KG1 (cell line): Measurements from ENCODE around the gene SCAMP4.

Experiments used
- DNase-seq: peaks from one replicate; lab custom pipeline; 2025; lab: John Stamatoyannopoulos, UW

SCAMP4 gene

GRCh38 chr19:1957562-1958248, 52.5 kb downstream of the SCAMP4 start:
- DNase-seq: no peak

DNA sequence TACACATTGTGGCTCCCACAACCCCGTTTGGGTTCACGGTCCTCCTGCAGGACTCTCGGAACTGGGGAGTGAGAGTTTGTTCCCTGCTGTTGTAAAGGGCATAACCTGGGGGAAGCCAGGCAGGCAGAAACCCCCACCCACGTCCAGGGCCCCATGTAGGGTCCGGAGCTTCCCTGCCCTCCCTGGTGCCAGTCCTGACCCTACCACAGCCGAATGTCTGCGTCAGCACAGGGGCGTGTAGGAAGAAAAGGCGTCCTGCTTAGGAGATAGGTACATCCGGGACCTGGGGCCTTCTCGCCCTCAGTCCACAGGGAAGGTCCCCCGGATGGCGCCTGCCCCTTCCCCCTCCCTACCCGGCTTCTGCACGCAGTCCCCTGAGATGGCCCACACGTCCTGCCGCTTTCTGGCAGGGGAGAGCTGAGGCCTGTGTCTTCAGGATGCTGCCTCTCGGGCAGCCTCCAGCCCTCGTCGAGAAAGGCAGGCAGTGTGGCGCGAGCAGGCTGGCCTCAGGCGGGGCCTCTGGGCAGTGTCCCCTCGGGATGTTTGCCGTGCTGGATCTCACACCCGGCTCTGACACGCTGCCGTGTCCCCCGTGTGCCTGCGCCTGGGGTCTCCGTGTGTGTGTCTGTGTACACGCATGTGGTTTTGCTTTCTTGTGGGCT, 54.9 kb downstream of the SCAMP4 start:
- no peak for DNase-seq

- no peak for DNase-seq
These were observed 56.0 kb downstream of the SCAMP4 start for GRCh38 chr19:1961000-1961883.

GRCh38 chr19:1962674-1963073, 57.5 kb downstream of the SCAMP4 start:
- no peak for DNase-seq

GRCh38 chr19:1967087-1967608, 61.9 kb downstream of the SCAMP4 start:
- DNase-seq: no peak

DNA sequence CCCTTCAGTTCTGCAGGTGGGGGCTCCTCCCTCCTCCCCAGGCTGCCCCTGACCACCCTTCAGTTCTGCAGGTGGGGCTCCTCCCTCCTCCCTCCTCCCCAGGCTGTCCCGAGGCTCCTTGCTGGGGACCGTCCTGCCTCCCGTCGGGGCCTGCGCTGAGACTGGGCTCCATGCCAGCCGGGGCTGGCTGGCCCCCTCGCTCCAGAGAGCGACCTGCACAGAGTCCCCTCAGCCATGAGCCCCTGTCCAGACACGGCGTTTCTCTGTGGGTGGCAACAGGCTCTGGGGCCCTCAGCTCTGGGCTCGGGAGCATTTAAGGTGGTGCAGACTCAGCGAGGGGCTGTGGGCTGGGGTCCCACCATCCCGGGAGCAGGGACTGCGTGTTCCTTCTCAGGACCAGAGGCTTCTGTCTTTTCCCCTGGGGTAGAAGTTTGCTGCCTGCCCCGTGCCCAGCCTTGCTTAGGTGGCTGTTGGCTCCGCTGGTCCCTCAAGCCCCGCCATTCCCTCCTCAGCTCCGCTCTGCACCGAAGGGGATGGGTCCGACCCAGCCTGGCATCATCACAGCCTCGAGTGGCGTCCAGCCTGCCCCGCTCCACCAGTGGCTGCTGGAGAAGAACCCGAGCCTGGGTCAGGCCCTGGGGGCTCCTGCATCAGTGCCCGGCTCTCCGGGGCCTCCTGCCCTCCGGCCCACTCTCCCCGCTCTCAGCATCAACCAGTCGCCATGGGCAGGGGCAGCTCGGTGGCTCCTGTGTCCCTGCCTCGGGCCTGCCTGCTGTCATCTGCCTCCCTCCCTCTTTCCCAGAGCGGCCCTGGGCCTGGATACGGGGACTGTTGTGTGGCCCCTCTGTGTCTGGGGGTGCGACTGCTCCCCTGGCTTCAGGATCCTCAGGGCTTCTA, 63.3 kb downstream of the SCAMP4 start:
- no peak for DNase-seq

- no peak for DNase-seq
These were observed 64.2 kb downstream of the SCAMP4 start for GRCh38 chr19:1969176-1970002.

- DNase-seq: no peak
These were observed 65.0 kb downstream of the SCAMP4 start for GRCh38 chr19:1970003-1970805.

DNA sequence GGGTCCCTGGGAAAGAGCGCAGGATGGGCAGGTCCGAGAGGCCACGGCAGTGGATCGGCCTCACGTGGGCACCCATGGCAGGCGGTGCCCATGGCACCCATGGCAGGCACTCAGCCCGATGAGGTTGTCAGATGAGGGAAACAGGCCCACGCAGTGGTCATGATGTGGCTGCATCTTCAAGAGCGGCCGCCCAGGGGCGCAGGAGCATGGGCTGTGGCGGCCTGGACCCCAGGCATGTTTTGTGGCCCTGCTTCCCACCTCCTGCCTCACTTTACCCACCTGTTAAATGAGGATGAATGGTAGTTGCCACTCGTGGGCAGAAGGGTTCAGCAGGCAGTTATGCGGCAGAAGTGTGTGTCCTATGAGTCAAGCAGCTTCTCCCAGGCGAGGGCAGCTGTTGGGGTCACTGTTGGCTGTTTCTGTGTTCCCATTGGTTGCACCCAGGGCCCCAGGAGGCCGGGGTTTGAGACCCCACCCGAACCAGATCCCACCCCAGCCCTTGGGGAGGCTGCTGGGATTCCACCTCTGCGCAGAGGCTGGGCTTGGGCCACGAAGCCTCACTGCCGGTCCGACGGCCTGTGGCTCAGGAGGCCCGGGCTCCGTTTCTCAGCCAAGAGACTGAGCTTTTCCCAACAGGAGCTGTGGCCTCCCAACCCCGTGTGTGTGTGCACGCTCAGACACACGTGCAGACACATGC, 65.8 kb downstream of the SCAMP4 start:
- no peak for DNase-seq

GRCh38 chr19:1974381-1975161, 69.4 kb downstream of the SCAMP4 start:
- no peak for DNase-seq

- DNase-seq: no peak
These were observed 69.9 kb downstream of the SCAMP4 start for GRCh38 chr19:1975162-1975480.
